Fibroblast of villous mesenchyme (primary cell): Measurements from ENCODE around the gene CCL13. TPM values are rescaled to one million over a fixed set of nuclear protein-coding genes. Genes with fewer than 3 reads are reported as not detected.

ENCODE experiments used
- DNase-seq: peaks from one replicate; pipeline ENCODE4 v3.0.0-alpha.2; 2010; ENCODE audit warnings: low read depth
- H3K4me3 ChIP-seq: 2 replicates; pipeline ENCODE4 v1.5.1; 2011; ENCODE audit warnings: low read depth, mild to moderate bottlenecking, low read length
- total RNA-seq: library from RNA; depleted of rRNA; stranded (reverse); fragments of >200 nt; gene quantifications from 2 replicates; pipeline ENCODE4 v1.2.3, GENCODE V29; 2012
- TF ChIP-seq, protein P1 (sequence below): IDR thresholded peaks from 2 replicates; pipeline ENCODE4 v1.5.1; 2012; ENCODE audit warnings: low read depth, mild to moderate bottlenecking, low read length; ENCODE audit not compliant: insufficient read depth

CCL13 gene
- total RNA-seq, result not detected in 2 replicates

DNA sequence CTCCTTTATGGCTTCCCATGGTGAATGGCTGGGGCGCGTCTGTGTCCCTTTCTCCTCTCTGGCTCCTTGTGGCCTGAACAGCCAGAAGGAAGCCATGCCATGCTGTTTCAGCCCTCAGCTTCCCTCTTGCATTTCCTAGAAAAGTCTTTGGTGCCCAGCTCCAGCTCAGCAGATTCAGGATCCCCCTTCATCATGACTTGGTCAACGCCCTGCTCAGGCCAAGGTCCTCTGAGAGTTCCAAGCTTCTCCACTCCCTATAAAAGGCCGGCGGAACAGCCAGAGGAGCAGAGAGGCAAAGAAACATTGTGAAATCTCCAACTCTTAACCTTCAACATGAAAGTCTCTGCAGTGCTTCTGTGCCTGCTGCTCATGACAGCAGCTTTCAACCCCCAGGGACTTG, at the start of gene CCL13:
Gene CCL13, plus strand, starts transcription at position 287 of the 400 bp plus-strand sequence. Its CDS starts 47 bp downstream, at position 334.
- DNase-seq, result no peak
- no peak within 1 kb of the TSS for H3K4me3 ChIP-seq
- TF ChIP-seq, protein P1, sequence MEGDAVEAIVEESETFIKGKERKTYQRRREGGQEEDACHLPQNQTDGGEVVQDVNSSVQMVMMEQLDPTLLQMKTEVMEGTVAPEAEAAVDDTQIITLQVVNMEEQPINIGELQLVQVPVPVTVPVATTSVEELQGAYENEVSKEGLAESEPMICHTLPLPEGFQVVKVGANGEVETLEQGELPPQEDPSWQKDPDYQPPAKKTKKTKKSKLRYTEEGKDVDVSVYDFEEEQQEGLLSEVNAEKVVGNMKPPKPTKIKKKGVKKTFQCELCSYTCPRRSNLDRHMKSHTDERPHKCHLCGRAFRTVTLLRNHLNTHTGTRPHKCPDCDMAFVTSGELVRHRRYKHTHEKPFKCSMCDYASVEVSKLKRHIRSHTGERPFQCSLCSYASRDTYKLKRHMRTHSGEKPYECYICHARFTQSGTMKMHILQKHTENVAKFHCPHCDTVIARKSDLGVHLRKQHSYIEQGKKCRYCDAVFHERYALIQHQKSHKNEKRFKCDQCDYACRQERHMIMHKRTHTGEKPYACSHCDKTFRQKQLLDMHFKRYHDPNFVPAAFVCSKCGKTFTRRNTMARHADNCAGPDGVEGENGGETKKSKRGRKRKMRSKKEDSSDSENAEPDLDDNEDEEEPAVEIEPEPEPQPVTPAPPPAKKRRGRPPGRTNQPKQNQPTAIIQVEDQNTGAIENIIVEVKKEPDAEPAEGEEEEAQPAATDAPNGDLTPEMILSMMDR, result no peak

DNA sequence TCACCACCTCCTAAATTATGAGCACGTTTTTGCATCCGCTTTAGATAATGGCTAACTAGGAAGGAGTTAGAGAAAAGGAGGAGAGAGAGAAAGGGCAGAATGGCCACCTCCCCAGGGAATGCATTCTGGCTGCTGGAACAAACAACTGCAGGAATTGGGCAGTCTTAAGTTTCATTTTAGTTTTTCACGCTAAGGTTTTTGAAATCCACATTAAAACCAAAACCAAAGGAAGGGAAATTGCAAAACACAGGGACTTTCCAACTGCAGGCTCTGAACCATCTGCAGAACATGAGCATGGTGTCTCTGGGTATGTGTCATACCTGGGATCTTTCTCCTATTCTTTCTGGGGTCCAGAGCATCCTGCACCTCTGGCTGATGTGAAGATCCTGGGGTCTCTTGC, 49.2 kb upstream of the CCL13 start:
- H3K4me3 ChIP-seq, result no peak overlapping the region
- peak; percentile 69 for DNase-seq
- TF ChIP-seq, protein P1, result no peak

DNA sequence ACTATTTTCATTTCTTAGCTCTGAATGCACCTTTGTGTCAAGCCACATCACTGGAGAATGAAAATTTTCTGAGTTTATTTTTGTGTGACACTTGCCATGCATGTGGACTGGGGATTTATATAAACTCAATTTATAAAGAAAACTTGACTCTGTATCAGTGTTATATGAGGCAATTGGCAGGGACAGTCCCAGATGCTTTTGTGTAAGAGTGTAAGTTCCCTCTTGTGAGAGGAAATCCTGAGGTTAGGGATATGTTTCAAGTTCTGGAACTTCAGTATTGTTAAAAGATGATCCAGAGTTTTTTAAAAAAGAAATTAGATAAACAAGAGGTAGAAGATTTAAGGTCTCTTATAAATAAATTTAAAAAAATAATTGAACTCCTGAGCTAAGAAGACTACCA, 47.9 kb upstream of the CCL13 start:
- TF ChIP-seq, protein P1, result no peak
- H3K4me3 ChIP-seq, result no peak overlapping the region
- DNase-seq, result no peak

DNA sequence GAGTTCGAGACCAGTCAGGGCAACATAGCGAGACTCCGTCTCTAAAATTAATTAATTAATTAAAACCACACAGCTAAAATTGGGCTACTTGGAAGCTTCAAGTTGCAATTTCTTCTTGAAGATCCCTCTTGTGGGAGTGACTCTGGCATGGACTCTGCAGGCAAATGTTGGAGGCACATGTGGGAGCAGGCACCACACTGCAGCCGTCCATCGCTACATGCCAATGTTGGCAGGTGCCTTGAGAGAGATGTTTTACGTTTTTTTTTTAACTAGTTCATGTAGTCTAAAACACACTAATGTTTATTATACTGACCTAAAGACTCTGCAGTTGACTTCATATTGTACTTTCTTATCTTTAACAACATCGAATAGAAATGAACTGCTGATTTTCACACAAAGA, 45.0 kb upstream of the CCL13 start:
- DNase-seq, result no peak
- H3K4me3 ChIP-seq, result no peak overlapping the region
- TF ChIP-seq, protein P1, result no peak

DNA sequence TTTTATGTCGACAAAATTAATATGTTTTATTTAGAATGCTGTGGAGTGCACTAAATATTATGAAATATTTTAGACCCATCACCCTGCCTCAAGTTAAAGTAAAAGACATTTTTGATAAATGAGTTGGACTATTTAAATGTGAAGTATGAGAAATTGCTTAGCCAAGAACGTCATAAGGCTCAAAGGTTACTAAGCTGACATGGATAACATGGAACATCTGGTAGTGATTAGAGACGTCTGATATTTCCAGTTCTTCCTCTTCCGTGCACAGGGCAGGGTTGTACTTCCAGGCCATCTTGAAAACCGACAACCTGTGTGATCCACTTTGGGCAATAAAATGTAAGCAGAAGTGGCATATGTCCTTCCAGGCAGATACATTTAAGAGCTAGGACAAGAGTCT, 44.2 kb upstream of the CCL13 start:
- DNase-seq, result peak; percentile 82
- H3K4me3 ChIP-seq, result no peak overlapping the region
- TF ChIP-seq, protein P1, result no peak

DNA sequence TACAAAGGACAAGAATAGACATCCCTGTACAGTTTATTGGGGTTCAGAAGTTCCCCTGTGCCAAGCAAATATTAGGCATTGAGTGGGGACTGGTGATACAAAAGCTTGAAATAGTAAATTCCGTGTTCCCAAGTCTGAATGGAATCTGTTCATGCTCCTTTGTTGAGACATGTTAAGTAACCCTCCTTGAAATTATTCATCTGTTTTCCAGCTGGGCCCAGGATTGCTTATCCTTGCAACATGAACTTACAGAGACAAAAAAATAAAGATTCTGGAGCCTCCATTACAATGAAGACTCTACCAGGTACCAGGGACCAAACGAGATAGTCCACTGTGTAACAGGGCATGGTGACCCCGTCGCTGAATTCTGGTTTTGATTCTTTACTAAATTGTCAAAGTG, 43.1 kb upstream of the CCL13 start:
- DNase-seq, result peak; percentile 73
- H3K4me3 ChIP-seq, result no peak overlapping the region
- TF ChIP-seq, protein P1, result no peak

DNA sequence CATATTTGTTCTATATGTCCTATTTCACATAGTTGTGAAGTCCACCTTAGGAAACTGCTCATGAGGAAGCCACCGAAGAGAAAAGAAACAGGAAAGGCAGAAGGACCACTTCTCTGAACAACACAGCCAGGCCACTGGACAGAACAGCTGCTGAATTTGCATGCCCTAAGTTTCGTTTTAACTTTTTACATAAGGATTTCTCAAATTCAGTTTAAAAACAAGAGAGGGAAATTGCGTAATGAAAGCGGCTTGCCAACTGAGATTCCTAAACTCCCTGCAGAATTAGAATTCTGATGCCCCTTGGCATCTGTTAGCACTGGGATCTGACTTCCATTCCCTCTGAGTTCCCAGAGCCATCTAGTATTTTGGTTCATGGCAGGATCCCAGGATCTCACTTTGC, 42.0 kb upstream of the CCL13 start:
- DNase-seq, result peak; percentile 67
- no peak overlapping the region for H3K4me3 ChIP-seq
- TF ChIP-seq, protein P1, result no peak
